Suppressor macrophage (primary cell): Measurements from ENCODE around the gene OSM.
A peak's percentile ranks its signal among the peaks of the same experiment; 100 is the strongest.

Source experiments
- DNase-seq, 4 experiments: peaks; one replicate each; pipeline ENCODE4 v3.0.0-alpha.2; 2020 to 2022

OSM gene

GRCh38 chr22:30285176-30285845, 18.7 kb upstream of the OSM start:
- DNase-seq = no peak

GRCh38 chr22:30284666-30285065, 18.0 kb upstream of the OSM start:
- DNase-seq = no peak

GRCh38 chr22:30284172-30284571, 17.5 kb upstream of the OSM start:
- no peak for DNase-seq

- no peak for DNase-seq
Observed at GRCh38 chr22:30283342-30283741, 16.7 kb upstream of the OSM start.

GRCh38 chr22:30282616-30283046, 16.0 kb upstream of the OSM start:
- peak; percentile 64 to 84 (median 76) for DNase-seq

GRCh38 chr22:30280505-30280904, 13.9 kb upstream of the OSM start:
- DNase-seq = peak in 1 of 4 experiments; percentile 38

- DNase-seq = no peak
Observed at GRCh38 chr22:30279932-30280331, 13.3 kb upstream of the OSM start.

- peak; percentile 95 to 99 (median 98) for DNase-seq
Observed at GRCh38 chr22:30279046-30279788, 12.6 kb upstream of the OSM start.

- peak; percentile 73 to 85 (median 80) for DNase-seq
Observed at GRCh38 chr22:30277547-30278344, 11.1 kb upstream of the OSM start.

GRCh38 chr22:30276039-30276438, 9.4 kb upstream of the OSM start:
- DNase-seq = peak in 3 of 4 experiments; percentile 48 to 60 (median 57)

- no peak for DNase-seq
Observed at GRCh38 chr22:30275625-30276024, 9.0 kb upstream of the OSM start.

GRCh38 chr22:30274437-30274812, 7.8 kb upstream of the OSM start:
- no peak for DNase-seq

GRCh38 chr22:30273711-30274436, 7.2 kb upstream of the OSM start:
- DNase-seq = peak in 2 of 4 experiments; percentile 46 to 50

- peak in 3 of 4 experiments; percentile 57 to 64 (median 58) for DNase-seq
Observed at GRCh38 chr22:30272781-30273601, 6.3 kb upstream of the OSM start.

- DNase-seq = peak; percentile 98 to 99 (median 98)
Observed at GRCh38 chr22:30270832-30271231, 4.2 kb upstream of the OSM start.

GRCh38 chr22:30268331-30268730, 1.7 kb upstream of the OSM start:
- peak in 2 of 4 experiments; percentile 36 to 43 for DNase-seq

GRCh38 chr22:30267382-30268302, 991 bp upstream of the OSM start:
- peak in 3 of 4 experiments; percentile 62 to 78 (median 72) for DNase-seq

- DNase-seq = peak; percentile 83 to 90 (median 86)
Observed at GRCh38 chr22:30265823-30266444, 717 bp downstream of the OSM start.

- DNase-seq = peak in 1 of 4 experiments; percentile 36
Observed at GRCh38 chr22:30265131-30265720, 1.4 kb downstream of the OSM start.
